ENCODE results near the gene ITM2B.

Gene ITM2B

DNA sequence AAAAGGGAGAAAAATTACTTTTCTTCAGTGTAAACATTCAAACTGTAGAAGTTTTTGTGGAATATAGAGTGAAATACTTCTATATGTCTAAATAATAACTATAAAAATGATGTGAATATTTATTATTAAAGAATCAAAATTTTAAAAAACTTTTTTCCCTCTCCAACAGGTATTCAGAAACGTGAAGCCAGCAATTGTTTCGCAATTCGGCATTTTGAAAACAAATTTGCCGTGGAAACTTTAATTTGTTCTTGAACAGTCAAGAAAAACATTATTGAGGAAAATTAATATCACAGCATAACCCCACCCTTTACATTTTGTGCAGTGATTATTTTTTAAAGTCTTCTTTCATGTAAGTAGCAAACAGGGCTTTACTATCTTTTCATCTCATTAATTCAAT is 28.0 kb downstream of the ITM2B start:
- DNase-seq (ENCODE audit: low spot score) = no peak

DNA sequence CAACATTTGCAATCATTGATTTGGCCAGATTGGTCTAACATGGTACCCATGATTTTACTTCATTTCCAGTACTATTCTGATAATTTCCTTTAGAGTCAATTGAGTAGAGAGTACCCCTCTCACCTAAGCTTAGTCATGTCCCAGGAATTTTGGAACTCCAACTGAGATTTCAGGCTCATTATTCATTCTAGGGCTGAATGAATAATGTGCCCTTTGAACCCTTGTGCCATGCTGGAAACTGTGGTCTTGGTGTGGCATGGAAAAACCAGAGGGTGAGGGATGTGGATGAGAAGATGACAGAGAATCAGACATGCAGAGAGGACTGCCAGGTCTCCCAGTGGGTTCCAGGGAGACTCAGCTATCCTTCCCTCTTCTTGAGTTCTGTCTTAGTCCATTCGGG is 30.2 kb downstream of the ITM2B start:
- no peak for DNase-seq (ENCODE audit: low spot score)

DNA sequence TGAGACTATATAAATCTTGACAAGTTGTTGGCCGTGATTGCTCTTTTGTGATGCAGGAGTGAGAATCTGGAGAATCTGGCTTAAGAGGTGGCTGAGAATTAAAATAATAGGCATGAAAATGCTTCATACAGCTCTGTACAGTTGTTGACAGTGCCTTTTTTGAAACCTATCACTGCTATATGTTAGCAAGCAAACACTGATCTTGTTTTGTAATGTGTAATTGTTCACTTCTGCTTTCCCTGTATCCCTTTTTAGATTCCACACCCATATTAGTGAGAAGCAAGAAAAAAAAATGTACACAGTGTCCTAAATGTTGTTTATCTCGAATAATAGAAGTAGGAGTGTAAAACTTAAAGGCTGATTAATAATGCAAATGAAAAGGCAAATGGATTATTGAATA is 31.1 kb downstream of the ITM2B start:
- DNase-seq (ENCODE audit: low spot score) = no peak

DNA sequence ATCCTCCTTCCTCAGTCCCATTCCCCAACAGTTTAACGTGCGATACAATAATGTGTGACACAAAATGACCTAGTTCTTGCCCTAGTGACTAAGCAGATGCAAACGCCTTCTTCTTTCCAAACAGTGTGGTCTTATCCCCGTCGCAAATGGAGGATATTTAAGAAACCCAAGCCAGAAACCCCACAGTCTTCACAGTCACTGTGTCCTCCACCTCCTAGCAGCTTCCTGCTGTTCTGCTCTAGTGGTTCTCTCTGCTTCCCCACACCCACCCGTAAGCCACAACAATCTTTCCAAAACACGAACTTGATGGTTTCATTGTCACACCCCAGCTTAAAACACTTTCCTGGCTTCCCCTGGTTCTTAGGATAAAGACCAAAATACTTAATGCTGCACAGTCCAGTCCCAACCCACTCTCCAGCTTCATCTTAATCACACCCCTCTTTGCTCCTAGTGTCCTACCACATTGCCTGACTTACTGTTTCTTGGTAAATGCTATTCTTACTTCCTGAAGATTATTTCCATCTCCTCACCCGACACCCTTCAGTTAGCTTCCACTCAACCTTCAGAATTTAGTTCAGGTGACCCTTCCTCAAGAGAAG is 32.3 kb downstream of the ITM2B start:
- no peak for DNase-seq (ENCODE audit: low spot score)

DNA sequence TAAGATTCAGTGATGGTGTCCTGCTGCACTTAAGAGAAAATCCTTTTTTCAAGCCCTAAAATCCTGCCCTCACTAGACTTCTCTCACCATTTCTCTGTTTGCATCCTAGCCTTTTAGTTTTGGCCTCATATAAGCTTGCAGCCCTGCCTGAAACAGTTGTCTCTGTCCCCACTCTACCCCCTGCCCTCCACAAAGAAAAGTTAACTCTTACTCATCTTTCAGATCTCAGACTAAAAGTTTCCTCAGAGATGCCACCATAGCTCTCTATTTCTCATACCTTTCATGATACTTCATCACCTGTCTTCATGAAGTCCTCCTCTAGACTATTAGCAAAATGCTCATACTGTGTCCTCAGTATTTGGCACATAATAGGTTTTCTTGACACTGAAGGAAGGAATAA is 33.1 kb downstream of the ITM2B start:
- no peak for DNase-seq (ENCODE audit: low spot score)

DNA sequence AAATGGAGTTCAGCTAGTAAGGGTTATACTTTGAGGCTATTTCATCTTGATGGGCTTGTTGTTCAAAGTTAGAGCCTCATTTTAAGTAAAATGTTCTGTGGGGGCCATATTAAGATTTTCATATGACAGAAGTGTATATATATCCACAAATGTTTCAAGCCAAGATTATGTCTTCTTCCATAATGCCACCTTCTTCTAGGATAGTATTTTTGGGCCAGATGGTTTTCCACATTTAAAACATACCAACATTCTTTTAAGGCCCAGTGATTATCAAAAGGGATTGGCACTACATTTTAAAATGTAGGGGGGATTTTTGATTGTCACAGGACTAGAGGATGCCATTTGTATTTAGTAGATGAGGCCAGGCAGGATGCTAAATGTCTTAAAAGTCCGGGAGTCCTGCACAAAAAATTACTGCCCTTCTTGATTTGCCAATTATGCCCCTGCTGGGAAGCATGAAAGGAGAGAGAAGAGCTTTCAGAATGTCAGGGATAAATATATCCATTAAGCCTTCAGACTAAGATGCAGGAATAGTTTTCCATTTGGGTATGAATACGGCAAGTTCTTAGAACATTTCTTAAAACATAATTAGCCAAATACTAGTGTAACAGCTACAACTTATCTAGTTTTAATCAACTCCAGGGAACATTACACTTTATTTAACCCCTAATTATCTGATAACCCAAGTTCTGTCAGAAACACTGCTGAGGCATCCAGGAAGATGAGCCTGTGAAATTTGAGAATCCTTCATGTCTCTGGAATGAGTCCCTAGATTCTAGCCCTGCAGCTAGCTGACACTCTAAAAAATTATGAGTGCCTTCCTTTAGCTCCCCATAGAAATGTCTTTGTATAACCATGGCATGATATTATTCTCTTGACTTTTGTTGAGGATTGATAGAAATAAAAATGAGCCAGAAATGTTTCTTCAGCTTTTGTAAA is 34.0 kb downstream of the ITM2B start:
- no peak for DNase-seq (ENCODE audit: low spot score)

DNA sequence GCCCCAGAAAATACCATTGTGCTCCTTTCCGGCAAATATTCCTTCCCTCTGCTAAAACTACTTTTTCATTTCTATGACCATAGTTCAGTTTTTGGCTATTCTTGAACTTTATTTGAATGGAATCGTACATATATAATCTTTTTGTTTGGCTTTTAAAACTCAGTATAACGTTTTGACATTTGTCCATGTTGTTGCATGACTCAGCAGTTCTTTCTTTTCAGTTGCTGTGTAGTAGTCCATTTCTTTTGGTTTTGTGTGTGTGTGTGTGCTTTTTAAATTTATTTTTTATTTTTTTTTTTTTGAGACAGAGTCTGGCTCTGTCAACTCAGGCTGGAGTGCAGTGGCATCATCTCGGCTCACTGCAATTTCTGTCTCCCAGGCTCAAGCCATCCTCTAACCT is 35.0 kb downstream of the ITM2B start:
- DNase-seq (ENCODE audit: low spot score) = no peak

DNA sequence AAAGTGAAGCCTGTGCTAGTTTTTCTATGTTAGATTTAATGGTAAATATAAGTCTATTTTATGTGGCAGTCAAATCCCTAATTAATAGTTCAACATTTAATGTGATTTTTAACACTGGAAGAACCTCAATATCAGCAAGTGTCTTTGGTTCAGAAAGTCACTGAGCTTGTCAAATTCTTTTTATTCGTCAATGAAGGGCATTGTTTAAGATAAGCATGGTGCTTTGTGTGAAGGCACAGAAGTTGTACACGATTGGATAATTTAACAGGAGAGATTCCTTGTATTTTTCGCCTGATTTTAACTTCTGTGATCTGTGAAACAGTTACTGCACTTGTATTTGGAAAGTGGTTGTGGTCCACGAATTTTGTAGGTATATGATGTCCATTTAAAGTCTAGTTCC is 40.3 kb downstream of the ITM2B start:
- DNase-seq (ENCODE audit: low spot score) = no peak

DNA sequence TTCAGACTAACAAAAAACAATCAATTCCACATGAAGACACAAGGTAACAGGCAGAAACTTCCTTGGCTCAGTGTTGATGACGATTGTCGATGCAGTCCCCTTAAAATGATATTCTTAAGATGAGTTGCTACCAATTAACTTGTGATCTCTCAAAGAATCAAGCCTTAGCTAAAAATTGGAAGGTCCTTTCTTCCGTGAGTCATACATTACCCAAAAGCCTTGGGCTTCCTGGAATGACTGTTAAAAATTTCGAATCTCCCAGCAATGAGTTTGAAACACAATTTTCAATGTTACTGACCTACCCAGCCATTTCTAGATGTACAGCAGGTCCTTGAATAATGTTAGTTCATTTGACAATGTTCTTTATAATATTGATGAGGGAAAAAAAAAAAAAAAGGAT is 42.5 kb downstream of the ITM2B start:
- no peak for DNase-seq (ENCODE audit: low spot score)

DNA sequence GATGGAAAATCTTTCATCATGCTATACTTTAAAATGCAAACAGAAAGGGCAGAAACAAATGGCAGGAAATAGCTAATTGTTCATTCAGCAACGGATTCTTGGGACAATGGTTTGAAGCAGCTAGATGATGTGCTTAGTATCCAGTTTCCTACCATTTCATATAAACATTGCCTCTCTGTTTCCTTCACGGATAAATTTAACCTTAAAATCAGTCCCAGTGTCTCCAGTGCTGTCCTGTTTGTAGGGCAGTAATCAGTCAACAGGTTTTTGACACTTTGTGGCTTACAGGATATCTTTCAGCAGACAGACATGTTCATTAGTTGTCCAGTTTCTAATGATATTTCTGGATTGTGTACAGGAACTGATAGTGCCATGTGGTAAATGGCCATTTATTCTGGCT is 45.8 kb downstream of the ITM2B start:
- DNase-seq (ENCODE audit: low spot score) = no peak

DNA sequence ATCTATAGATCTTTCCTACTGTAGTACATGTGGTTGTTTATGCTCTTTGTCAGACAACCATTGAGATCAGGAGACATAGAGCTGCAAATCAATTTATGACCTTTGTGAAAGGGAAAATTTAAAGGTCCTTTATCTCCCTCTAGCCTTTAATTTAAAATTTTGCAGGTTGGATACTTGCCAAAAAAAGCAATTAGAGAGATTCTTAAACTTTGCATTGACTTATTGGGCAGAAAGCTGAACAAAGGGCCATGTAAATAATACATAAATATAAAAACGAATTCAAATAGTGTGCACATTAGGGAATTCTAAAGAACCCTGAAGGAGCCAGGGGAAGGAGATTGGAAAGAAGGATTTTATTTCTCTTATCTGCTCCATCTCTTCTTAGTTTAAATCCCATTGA is 48.5 kb downstream of the ITM2B start:
- no peak for DNase-seq (ENCODE audit: low spot score)

DNA sequence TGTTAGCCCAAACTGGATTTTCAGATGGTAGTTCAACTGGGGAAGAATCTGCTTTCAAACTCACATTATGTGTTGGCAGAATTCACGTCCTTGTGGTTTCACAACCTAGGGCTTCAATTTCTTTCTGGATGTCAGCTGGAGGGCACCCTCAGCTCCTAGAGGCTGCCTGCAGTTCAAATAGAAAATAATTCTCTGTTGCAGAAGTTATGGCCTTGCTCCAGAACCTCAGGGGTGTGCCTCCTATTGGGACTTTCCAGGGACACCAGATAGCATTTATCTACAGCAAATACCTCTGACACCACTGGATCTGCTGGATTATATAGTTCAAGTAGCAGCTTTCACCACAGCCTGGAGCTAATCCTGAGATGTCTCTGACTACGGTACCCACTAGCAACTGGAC is 58.7 kb downstream of the ITM2B start:
- DNase-seq (ENCODE audit: low spot score) = no peak

DNA sequence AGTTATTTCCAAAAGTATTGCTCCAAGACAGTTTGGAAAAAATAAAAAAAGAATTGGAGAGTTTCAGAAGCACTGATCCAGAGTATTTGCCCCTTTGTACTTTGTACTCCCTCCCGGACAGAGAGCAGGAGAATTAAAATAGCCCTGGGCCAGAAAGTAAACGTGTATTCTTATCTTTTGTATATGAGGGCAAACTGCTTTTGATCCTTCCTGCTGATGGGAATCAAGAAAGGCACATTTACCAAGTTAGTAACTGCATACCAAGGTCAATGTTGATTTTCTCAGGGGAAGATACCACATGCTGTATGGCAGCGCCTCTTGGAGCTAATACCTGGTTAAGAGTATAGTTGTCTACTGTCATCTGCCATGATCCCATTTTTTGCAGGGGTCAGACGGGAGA is 59.6 kb downstream of the ITM2B start:
- DNase-seq (ENCODE audit: low spot score) = no peak

DNA sequence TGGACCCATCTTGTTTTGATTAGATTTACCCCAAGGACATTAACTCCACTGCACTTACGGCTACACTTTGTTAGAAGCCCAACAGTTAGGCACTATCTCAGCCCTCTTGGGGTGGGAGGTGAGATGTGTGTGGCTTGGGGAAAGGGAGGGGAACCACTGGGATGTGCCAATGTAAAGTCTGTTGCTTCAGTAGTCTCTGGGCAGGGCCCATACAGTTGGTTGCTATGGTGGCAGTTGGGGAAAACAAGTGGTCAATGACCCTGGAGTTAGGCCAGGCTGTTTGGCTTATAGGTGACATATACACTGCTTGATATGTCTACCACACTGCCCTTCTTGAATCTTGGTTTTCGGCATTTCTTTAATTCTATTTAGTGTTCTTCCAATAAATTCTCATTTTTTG is 61.6 kb downstream of the ITM2B start:
- DNase-seq (ENCODE audit: low spot score) = no peak

DNA sequence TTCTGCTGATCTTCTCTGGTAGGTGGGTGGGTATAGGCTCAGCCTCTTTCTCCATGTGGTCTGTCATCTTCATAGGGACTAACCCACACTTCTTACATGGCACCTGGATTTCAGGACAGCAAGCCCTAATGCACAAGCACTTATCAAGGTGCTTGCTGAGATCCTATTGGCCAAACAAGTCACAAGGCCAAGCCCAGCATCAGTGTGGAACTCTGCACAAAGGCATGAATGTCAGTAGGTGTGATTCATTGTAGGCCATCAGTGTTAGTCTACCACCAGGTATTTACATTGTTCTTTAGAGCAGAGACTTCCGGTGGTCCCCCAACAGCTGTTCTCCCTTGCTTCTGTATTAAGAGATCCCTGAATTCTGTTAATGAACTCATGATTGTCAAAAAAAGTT is 62.3 kb downstream of the ITM2B start:
- no peak for DNase-seq (ENCODE audit: low spot score)

DNA sequence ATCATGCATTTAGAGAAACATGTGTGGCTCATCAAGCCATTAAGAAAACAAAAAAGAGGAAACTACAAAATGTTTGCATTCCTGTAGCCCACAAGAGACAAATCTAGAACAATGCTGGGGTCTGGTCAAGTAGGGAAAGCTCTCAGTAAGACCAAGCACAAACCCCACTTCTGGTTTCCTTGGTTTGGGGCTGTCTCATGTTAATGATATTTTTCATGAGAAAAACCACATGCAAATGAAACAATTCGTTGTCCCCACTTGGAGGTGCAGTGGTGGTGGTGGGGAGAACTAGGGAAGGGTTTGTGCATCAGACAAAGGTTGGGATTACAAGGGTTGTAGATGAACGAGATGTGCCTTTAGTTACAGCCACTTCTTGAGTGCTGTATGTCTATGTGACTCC is 63.5 kb downstream of the ITM2B start:
- no peak for DNase-seq (ENCODE audit: low spot score)

DNA sequence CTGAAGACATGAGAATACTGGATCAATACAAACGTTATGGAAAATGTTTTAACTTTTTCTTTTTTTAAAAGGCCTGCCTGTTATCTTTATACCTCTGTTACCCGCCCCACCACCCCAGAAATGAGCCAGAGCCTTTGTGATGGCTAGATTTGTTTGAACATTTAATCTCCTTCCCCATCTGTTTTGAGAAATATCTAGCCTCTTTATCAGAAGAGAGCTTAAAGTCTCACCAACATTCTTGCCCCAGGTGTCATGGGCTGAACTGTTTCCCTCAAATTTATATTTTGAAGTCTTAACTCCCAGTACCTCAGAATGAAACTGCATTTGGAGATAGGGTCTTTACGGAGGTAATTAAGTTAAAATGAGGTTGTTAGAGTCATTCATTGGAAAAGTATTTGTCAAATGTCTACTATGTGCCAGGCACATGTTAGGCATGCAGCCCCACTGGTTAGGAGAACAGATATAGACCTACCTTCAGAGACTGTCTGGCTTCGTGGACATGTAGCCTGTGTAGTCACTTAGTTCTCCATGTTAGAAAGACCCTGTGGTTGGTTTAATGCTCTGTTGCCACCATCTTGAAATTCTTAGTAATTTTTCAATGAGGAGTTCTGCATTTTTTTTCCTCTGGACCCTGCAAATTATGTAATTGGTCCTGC is 64.3 kb downstream of the ITM2B start:
- no peak for DNase-seq (ENCODE audit: low spot score)

DNA sequence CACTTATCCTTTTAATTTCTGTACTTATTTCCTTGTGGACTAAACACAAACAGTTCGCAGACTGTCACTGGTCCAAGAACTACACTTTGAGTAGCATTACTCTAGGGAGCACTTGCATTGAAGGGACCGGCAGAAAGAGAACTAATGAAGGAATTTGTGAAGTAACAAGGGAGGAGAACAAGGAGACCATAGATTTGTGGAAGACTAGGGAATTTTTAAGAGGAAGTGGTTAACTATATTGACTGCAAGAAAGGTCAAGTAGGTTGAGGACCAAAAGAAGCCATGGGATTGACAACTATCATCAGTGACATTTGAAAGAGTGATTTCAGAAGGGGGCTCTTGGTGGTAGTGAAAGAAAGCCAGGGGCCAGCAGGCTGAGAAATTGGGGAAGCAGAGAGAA is 66.6 kb downstream of the ITM2B start:
- no peak for DNase-seq (ENCODE audit: low spot score)

DNA sequence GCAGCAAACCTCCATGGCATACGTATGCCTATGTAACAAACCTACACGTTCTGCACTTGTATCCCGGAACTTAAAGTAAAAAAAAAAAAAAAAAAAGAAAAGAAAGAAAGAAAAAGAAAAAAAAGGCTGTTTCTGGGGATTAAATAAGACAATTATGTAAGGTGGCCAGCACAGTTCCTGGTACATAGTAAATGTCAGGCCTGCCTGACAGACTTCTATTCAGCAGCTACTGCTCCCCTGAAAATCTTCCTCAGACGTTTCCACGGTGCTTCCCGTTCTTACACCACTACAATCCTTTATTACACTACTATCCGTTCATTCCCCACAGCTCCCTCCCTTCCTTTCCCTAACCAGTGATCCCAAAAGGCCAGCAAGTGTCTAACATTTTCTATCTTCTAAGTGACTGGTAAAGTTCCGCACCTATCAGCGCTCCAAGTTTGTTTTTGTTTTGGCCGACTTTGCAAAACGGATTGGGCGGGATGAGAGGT is 69.9 kb downstream of the ITM2B start:
- no peak for DNase-seq (ENCODE audit: low spot score)

DNA sequence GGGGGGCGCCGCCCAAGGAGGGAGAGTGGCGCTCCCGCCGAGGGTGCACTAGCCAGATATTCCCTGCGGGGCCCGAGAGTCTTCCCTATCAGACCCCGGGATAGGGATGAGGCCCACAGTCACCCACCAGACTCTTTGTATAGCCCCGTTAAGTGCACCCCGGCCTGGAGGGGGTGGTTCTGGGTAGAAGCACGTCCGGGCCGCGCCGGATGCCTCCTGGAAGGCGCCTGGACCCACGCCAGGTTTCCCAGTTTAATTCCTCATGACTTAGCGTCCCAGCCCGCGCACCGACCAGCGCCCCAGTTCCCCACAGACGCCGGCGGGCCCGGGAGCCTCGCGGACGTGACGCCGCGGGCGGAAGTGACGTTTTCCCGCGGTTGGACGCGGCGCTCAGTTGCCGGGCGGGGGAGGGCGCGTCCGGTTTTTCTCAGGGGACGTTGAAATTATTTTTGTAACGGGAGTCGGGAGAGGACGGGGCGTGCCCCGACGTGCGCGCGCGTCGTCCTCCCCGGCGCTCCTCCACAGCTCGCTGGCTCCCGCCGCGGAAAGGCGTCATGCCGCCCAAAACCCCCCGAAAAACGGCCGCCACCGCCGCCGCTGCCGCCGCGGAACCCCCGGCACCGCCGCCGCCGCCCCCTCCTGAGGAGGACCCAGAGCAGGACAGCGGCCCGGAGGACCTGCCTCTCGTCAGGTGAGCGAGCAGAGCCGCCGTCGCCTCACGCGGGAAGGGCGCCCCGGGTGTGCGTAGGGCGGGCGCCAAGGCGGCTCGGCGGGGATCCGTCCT is 70.5 kb downstream of the ITM2B start, which contains the start of gene RB1:
Gene RB1, plus strand, starts transcription at position 393 of the 784 bp plus-strand sequence. Its CDS starts 162 bp downstream, at position 555.
- peak; percentile 85 for DNase-seq (ENCODE audit: low spot score)

DNA sequence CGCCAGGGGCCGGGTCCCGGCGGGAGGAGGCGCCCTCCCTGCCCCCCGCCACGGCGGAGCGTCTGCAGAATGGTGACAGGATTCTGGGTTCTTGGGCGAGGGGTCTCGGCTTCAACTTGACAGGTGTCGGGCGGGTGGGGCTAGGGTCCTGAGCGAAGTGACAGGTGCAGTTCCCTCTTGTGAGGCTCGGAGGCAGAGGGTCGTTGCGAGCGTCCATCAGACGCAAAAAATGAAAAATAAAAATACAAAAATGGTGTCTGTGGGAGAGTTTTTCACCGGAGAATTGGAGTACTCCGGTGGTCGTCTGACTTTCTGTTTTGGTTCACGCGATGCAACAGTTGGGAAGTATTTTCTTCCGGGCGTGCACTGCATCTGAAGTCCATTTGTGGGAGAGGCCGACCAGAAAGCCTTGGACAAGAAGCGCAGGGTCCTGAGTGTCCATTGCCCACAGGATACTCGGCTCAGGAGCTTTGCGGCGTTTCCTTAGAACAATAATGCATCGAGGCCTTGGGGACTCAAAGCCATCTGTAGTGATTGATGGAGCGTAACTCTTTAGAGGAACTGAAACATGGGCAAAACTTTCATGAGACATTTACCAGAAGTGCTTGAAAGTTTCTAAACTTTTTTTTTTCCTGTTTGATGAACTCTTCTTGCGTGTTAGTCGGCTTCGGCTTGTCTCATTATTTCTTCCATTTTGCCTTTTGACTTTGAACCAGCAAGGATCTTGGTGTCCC is 71.3 kb downstream of the ITM2B start:
- DNase-seq (ENCODE audit: low spot score) = peak; percentile 48
